ENCODE measurements around the gene B4GALT5.

The B4GALT5 gene

DNA sequence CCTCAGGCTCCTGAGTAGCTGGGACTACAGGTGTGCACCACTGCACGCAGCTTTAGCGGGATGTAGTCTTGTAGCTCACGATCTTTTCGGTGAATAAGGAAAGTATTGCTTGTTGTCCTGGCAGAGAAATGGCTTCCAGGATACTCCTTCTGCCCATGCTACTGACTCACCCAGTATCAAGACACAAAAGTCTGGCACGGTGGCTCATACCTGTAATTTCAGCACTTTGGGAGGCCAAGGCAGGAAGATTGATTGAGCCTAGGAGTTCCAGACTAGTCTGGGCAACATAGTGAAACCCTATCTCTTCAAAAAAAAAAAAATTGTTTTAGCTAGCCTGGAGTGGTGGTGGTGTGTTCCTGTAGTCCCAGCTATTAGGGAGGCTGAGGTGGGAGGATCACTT lies 40.9 kb upstream of the B4GALT5 start:
- TF ChIP-seq, protein P1, sequence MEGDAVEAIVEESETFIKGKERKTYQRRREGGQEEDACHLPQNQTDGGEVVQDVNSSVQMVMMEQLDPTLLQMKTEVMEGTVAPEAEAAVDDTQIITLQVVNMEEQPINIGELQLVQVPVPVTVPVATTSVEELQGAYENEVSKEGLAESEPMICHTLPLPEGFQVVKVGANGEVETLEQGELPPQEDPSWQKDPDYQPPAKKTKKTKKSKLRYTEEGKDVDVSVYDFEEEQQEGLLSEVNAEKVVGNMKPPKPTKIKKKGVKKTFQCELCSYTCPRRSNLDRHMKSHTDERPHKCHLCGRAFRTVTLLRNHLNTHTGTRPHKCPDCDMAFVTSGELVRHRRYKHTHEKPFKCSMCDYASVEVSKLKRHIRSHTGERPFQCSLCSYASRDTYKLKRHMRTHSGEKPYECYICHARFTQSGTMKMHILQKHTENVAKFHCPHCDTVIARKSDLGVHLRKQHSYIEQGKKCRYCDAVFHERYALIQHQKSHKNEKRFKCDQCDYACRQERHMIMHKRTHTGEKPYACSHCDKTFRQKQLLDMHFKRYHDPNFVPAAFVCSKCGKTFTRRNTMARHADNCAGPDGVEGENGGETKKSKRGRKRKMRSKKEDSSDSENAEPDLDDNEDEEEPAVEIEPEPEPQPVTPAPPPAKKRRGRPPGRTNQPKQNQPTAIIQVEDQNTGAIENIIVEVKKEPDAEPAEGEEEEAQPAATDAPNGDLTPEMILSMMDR (IDR thresholded peaks at IDR 0.05; ENCODE audit: extremely low read depth, missing control alignments) = no peak
- DNase-seq (ENCODE audit: low spot score) = no peak

DNA sequence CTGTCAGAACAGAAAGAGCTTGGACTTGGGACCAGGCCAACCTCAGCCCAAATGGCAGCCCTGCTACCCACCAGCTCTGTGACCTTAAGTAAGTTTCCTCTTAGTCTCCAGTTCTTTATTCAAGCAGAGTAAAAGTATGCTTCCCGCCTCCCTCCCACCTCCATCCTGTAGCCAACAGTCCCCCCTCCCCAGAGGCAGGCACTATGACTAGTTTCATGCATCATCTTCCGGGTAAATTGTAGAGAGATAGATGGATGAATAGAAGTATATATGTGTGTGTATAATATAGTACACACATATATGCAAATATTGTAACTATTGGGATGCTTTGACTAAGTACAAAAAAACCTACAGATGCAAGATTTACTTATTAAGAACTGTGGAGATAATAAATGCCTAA lies 39.5 kb upstream of the B4GALT5 start:
- DNase-seq (ENCODE audit: low spot score) = no peak
- TF ChIP-seq, protein P1 (IDR thresholded peaks at IDR 0.05; ENCODE audit: extremely low read depth, missing control alignments) = no peak

DNA sequence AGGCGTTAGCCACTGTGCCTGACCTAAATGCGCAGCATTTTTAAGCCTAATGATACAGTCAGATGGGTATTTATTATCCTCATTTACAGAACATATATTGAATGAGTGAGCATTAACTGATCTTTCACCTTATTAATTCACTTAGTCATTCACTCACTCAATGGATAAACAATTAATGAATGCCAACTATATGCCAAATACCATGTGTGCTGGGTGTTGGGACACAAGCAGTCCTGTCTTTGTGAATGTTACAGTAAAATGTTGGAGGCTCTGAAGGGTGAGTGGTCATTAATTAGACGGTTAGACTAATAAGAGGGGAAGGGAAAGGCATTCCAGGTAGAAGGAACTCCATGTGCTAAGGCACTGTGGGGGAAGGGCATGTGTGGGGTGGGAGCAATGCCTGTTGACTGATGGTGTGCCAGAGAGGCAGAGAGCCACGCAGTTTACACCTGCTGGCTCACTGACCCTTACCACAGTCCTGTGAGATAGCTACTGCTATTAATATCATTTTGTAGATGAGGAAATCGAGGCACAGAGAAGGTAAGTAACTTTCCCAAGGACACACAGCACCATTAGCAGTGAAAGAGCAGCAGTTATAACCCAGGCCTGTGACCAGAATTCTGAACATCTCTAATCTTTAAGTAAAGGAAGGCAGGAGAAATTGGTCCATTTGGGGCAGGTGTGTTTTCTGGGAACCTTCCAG lies 38.7 kb upstream of the B4GALT5 start:
- DNase-seq (ENCODE audit: low spot score) = no peak
- TF ChIP-seq, protein P1 (IDR thresholded peaks at IDR 0.05; ENCODE audit: extremely low read depth, missing control alignments) = no peak

DNA sequence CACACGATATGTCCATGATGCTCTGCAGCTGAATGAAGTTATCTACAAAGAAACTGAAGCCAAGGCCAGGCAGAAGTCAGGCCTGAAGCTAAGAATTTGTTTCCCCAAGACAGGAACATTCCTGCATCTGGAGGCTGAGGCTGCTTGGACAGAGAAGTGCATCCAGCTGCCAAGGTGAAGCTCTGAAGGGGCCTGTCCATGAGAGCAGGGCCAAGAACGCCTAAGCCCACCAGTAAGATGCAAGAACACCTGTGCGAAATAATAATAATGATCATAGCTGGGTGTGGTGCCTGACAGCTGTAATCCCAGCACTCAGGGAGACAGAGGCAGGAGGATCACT lies 37.7 kb upstream of the B4GALT5 start:
- TF ChIP-seq, protein P1 (IDR thresholded peaks at IDR 0.05; ENCODE audit: extremely low read depth, missing control alignments) = no peak
- no peak for DNase-seq (ENCODE audit: low spot score)

DNA sequence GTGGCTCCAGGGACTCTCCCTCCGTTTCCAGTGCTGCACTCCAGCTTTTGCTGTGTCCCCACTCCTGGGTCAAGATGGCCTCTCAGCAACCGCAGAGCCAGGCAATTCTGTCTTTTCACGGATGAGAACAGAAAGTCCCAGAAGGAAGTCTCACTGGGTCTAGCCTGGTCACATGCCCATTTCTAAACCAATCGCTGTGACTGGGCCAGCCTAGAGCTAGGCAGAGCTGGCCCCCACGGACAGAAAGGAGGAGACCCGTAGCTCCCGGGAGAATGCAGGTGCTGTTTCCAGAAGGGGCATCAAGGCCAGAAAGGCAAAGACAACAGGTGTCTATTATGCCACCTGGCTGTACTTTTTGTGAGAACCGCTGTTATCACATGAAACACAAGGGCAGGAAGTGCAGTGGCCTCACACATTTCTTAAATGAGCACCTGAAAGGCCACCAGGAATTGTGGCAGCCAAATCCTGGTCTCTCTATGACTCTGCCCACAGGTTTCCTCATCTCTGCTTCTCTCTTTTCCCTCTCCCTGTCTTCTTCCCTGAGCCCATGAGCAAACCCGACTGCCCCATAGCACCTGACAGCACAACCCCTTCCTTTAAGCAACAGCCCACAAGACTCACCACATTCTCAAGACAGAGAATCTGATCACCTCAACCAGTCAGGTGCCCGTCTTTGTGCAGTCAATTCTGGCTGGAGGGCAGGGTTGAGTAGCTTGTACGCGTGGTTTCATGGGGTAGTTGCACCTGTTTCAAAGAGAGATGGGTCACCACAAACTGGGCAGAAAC lies 37.1 kb upstream of the B4GALT5 start:
- DNase-seq (ENCODE audit: low spot score) = peak; percentile 59
- TF ChIP-seq, protein P1 (IDR thresholded peaks at IDR 0.05; ENCODE audit: extremely low read depth, missing control alignments) = no peak

DNA sequence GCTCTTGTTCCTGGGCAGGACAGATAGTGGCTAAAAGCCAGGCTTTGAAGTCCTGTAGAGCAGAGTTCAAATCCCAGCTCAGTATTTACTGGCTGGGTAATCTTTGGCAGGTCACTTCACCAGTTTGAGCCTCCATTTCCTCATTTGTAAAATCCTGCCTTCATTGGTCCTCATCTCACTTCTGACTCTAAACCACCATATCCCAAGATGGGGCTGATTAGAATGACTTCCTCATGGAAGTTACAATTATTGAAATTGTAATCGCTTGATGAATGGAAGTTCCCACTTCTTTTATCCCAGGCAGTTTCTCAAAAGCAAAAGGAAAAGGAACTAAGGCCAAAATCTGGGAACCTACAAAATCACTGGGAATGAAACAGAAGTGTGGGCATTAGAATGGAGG lies 35.9 kb upstream of the B4GALT5 start:
- no peak for DNase-seq (ENCODE audit: low spot score)
- TF ChIP-seq, protein P1 (IDR thresholded peaks at IDR 0.05; ENCODE audit: extremely low read depth, missing control alignments) = no peak

DNA sequence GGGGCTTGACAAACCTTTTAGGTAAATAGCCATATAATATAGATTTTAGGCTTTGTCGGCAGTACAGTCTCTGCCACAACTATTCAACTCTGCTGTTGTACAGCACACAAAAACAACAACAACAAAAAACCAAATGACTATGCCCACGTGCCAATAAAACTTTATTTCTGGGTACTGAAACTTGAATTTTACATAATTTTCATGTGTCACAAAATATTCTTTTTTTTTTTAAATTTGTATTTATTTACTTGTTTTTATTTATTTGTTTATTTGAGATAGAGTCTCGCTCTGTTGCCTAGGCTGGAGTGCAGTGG lies 34.8 kb upstream of the B4GALT5 start:
- no peak for DNase-seq (ENCODE audit: low spot score)
- TF ChIP-seq, protein P1 (IDR thresholded peaks at IDR 0.05; ENCODE audit: extremely low read depth, missing control alignments) = no peak
